Osteoblast (primary cell): ENCODE measurements around the gene ERVMER34-1. TPM values are rescaled to one million over a fixed set of nuclear protein-coding genes. Genes with fewer than 3 reads are reported as not detected.

Experiments
- DNase-seq: peaks from one replicate; pipeline ENCODE4 v3.0.0; 2011; ENCODE audit warnings: low spot score, mixed read lengths; ENCODE audit not compliant: insufficient read length; ENCODE audit errors: missing footprints
- H2AFZ ChIP-seq: 2 replicates; pipeline ENCODE4 v1.6.0; 2011; ENCODE audit warnings: mild to moderate bottlenecking, low read length
- H3K27ac ChIP-seq: 2 replicates; pipeline ENCODE4 v1.5.1; 2011; ENCODE audit warnings: mild to moderate bottlenecking, low read depth, low read length, moderate library complexity
- H3K27me3 ChIP-seq: 2 replicates; pipeline ENCODE4 v1.6.0; 2012; ENCODE audit warnings: mild to moderate bottlenecking, control low read depth, inconsistent platforms, low read length, moderate library complexity; ENCODE audit not compliant: insufficient read depth
- H3K36me3 ChIP-seq: 2 replicates; pipeline ENCODE4 v1.5.1; 2011; ENCODE audit warnings: mild to moderate bottlenecking, low read length, control low read depth, moderate library complexity; ENCODE audit not compliant: insufficient read depth
- H3K4me1 ChIP-seq: 2 replicates; pipeline ENCODE4 v1.5.1; 2011; ENCODE audit warnings: mild to moderate bottlenecking, low read length, control low read depth, moderate library complexity; ENCODE audit not compliant: insufficient read depth
- H3K4me2 ChIP-seq: 2 replicates; pipeline ENCODE4 v1.6.0; 2011; ENCODE audit warnings: mild to moderate bottlenecking, low read length; ENCODE audit not compliant: insufficient read depth
- H3K4me3 ChIP-seq: fragments of 200-600 bp; sonication (generic); 3 replicates; pipeline ENCODE4 v1.5.1; 2012; ENCODE audit warnings: mild to moderate bottlenecking, low read length, inconsistent platforms; ENCODE audit not compliant: insufficient read depth
- H3K79me2 ChIP-seq: 2 replicates; pipeline ENCODE4 v1.6.0; 2012; ENCODE audit warnings: mild to moderate bottlenecking, low read length, control low read depth, inconsistent platforms; ENCODE audit not compliant: insufficient read depth
- H3K9me3 ChIP-seq: 2 replicates; pipeline ENCODE4 v1.5.1; 2011; ENCODE audit warnings: low read depth, low read length, control low read depth
- H4K20me1 ChIP-seq: 2 replicates; pipeline ENCODE4 v1.6.0; 2012; ENCODE audit warnings: mild to moderate bottlenecking, low read length, control low read depth; ENCODE audit not compliant: insufficient read depth
- total RNA-seq: library from RNA; depleted of rRNA; stranded (reverse); fragments of >200 nt; gene quantifications from 2 replicates; pipeline ENCODE4 v1.2.3, GENCODE V29; 2012
- TF ChIP-seq, protein P1 (sequence below): IDR thresholded peaks from 2 replicates; pipeline ENCODE4 v1.5.1; 2011; ENCODE audit warnings: mild to moderate bottlenecking, low read depth, low read length, moderate library complexity; ENCODE audit errors: extremely low read depth

The ERVMER34-1 gene, protein sequence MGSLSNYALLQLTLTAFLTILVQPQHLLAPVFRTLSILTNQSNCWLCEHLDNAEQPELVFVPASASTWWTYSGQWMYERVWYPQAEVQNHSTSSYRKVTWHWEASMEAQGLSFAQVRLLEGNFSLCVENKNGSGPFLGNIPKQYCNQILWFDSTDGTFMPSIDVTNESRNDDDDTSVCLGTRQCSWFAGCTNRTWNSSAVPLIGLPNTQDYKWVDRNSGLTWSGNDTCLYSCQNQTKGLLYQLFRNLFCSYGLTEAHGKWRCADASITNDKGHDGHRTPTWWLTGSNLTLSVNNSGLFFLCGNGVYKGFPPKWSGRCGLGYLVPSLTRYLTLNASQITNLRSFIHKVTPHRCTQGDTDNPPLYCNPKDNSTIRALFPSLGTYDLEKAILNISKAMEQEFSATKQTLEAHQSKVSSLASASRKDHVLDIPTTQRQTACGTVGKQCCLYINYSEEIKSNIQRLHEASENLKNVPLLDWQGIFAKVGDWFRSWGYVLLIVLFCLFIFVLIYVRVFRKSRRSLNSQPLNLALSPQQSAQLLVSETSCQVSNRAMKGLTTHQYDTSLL
- not detected in 2 replicates for total RNA-seq

DNA sequence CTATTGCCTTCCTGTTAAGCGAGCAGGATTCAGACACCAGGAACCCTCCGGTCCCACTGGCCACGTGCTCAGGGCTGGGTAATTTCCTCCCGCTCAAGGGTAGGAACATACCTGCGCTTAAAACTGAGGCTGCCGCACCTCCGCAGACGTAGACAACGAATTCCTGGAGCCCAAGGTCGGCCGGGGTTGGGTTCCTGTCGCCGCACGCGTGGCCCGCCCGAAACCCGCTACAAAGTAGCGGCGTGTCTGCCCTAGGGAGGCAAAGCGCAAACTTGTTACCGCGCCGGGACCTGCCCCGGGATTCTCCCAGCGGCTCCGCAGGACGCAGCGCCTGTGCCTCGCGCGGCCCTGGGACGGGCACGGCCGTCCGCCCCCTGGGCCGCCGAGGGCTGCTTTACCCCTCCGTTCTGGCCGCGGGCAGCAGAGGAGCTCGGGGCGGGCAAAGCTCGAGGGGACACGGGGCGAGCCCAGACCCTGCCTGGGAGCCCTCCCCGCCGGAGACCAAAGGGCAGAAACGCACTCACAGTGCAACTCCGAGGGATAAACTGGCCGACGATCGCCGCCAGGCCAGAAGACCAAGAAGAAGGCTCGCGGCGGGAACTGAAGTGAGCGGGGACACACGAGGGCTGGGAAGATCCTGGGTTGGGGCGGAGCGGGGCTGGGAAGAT is at the start of gene ERVMER34-1:
ERVMER34-1 (minus strand) TSS at position 607 of the 668 bp plus-strand sequence. CDS start 5,905 bp downstream, outside the sequence.
- TF ChIP-seq, protein P1, sequence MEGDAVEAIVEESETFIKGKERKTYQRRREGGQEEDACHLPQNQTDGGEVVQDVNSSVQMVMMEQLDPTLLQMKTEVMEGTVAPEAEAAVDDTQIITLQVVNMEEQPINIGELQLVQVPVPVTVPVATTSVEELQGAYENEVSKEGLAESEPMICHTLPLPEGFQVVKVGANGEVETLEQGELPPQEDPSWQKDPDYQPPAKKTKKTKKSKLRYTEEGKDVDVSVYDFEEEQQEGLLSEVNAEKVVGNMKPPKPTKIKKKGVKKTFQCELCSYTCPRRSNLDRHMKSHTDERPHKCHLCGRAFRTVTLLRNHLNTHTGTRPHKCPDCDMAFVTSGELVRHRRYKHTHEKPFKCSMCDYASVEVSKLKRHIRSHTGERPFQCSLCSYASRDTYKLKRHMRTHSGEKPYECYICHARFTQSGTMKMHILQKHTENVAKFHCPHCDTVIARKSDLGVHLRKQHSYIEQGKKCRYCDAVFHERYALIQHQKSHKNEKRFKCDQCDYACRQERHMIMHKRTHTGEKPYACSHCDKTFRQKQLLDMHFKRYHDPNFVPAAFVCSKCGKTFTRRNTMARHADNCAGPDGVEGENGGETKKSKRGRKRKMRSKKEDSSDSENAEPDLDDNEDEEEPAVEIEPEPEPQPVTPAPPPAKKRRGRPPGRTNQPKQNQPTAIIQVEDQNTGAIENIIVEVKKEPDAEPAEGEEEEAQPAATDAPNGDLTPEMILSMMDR = no peak
- Histone ChIP-seq H3K9me3 (no peaks in the 10 kb centered on the region), H3K27me3 (peaks cover 16% of the 10 kb centered on the region), H3K36me3 (no peaks in the 10 kb centered on the region), H3K4me1 (no peaks in the 10 kb centered on the region), H2AFZ (peak within 1 kb of the TSS; percentile 40), H3K79me2 (no peaks in the 10 kb centered on the region), H3K4me3 (peak within 1 kb of the TSS; percentile 64), H3K4me2 (peak within 1 kb of the TSS; percentile 78), H4K20me1 (no peaks in the 10 kb centered on the region), H3K27ac (no peak within 1 kb of the TSS)
- peak; percentile 54 for DNase-seq

DNA sequence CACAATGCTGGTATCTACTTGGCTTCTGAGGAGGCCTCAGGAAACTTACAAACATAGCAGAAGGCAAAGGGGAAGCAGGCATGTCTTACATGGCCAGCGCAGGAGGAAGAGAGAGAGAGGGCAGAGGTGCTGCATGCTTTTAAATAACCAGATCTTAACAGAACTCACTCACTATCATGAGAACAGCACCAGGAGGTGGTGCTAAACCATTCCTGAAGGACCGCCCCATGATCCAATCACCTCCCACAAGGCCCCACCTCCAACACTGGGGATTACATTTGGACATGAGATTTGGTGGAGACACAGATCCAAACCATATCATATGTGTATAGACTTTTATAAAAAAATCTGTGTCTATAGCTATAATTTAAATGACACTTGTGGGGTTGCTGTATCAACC is 48.6 kb upstream of the ERVMER34-1 start:
- Histone ChIP-seq H3K4me3 (no peak overlapping the region), H3K79me2 (no peaks in the 10 kb centered on the region), H3K9me3 (no peaks in the 10 kb centered on the region), H3K27me3 (no peaks in the 10 kb centered on the region), H2AFZ (no peak overlapping the region), H3K27ac (no peak overlapping the region), H3K36me3 (no peaks in the 10 kb centered on the region), H3K4me2 (no peak overlapping the region), H3K4me1 (no peaks in the 10 kb centered on the region), H4K20me1 (no peaks in the 10 kb centered on the region)
- DNase-seq = no peak
- TF ChIP-seq, protein P1 = no peak

DNA sequence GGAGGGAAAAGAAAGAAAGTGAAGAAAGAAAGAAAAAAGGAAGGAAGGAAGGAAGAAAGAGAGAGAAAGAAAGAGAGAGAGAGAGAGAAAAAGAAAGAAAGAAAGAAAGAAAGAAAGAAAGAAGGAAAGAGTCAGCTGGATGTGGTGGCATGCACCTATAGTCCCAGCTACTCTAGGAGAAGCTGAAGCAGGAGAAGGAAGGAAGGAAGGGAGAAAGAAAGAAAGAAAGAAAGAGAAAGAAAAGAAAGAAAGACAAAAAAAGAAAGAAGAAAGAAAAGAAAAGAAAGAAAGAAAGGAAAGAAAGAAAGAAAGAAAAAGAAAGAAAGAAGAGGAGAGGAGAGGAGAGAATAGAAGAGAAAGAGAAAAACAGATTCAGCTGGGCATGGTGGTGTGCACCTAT is 44.3 kb upstream of the ERVMER34-1 start:
- Histone ChIP-seq H3K27ac (no peak overlapping the region), H3K36me3 (no peaks in the 10 kb centered on the region), H3K27me3 (no peaks in the 10 kb centered on the region), H4K20me1 (no peaks in the 10 kb centered on the region), H2AFZ (no peak overlapping the region), H3K4me1 (no peaks in the 10 kb centered on the region), H3K4me3 (no peak overlapping the region), H3K79me2 (no peaks in the 10 kb centered on the region), H3K4me2 (no peak overlapping the region), H3K9me3 (no peaks in the 10 kb centered on the region)
- DNase-seq = no peak
- TF ChIP-seq, protein P1 = no peak

DNA sequence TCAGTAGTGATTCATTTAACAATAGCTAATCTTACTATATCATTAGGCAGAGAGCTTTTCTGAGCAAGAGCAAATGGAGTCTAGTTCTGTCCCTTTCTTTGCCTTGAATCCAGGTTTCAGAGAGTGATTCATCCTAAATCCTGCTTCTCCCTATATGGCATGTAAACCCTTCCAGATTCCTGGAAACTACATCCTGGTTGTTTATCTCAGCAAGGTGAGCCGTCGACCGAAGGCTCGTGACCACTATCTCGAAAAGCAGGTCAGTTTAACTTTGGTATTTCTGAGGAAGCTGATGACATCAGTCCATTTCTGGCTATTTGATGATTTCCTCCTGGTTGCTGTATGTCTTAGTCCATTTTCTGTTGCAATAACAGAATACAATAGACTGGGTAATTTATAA is 40.7 kb upstream of the ERVMER34-1 start:
- H3K4me1 ChIP-seq = no peaks in the 10 kb centered on the region
- no peaks in the 10 kb centered on the region for H4K20me1 ChIP-seq
- no peaks in the 10 kb centered on the region for H3K9me3 ChIP-seq
- no peak overlapping the region for H3K4me2 ChIP-seq
- no peak overlapping the region for H3K4me3 ChIP-seq
- H3K36me3 ChIP-seq = no peaks in the 10 kb centered on the region
- H3K27me3 ChIP-seq = peaks cover 4% of the 10 kb centered on the region
- no peak overlapping the region for H3K27ac ChIP-seq
- H2AFZ ChIP-seq = no peak overlapping the region
- no peak for DNase-seq
- H3K79me2 ChIP-seq = no peaks in the 10 kb centered on the region
- TF ChIP-seq, protein P1 = no peak
